Endodermal cell (in vitro differentiated cells): Measurements from ENCODE around the gene IQCK. TPM values are rescaled to one million over a fixed set of nuclear protein-coding genes. Genes with fewer than 3 reads are reported as not detected.

Experiments
- DNase-seq: peaks from one replicate; pipeline ENCODE4 v3.0.0-alpha.2; 2017
- H3K27ac ChIP-seq: 2 replicates; pipeline ENCODE4 v1.5.1; 2013; ENCODE audit warnings: mild to moderate bottlenecking, low read depth, low read length, moderate library complexity
- H3K27me3 ChIP-seq: 2 replicates; pipeline ENCODE4 v1.6.1; 2013; ENCODE audit warnings: mild to moderate bottlenecking, low read length, moderate library complexity; ENCODE audit not compliant: insufficient read depth, control insufficient read depth, poor library complexity, severe bottlenecking
- H3K36me3 ChIP-seq: 2 replicates; pipeline ENCODE4 v1.7.0; 2013; ENCODE audit warnings: mild to moderate bottlenecking, low read length, moderate library complexity; ENCODE audit not compliant: control insufficient read depth, insufficient read depth
- H3K4me1 ChIP-seq: one replicate; pipeline ENCODE4 v1.7.0; 2013; ENCODE audit warnings: low read length; ENCODE audit not compliant: control insufficient read depth, insufficient read depth
- H3K4me3 ChIP-seq: 2 replicates; pipeline ENCODE4 v1.5.1; 2013; ENCODE audit warnings: mild to moderate bottlenecking, low read length, moderate library complexity
- H3K9ac ChIP-seq: 2 replicates; pipeline ENCODE4 v1.6.1; 2013; ENCODE audit warnings: mild to moderate bottlenecking, low read length, moderate library complexity; ENCODE audit not compliant: poor library complexity, severe bottlenecking; ENCODE audit errors: extremely low read depth
- H3K9me3 ChIP-seq: 2 replicates; pipeline ENCODE4 v1.6.1; 2013; ENCODE audit warnings: mild to moderate bottlenecking, low read length, moderate library complexity; ENCODE audit not compliant: control insufficient read depth
- H3K27ac Mint-ChIP-seq: 2 replicates; pipeline ENCODE4 v1.8.0; 2020; ENCODE audit warnings: mixed read lengths
- H3K27me3 Mint-ChIP-seq: 2 replicates; pipeline ENCODE4 v1.8.0; 2021; ENCODE audit warnings: mild to moderate bottlenecking, mixed read lengths; ENCODE audit not compliant: insufficient read depth
- H3K36me3 Mint-ChIP-seq: 2 replicates; pipeline ENCODE4 v1.8.0; 2020; ENCODE audit warnings: low read depth, mixed read lengths
- H3K4me1 Mint-ChIP-seq: 2 replicates; pipeline ENCODE4 v1.8.0; 2020; ENCODE audit warnings: mixed read lengths
- H3K4me3 Mint-ChIP-seq: 2 replicates; pipeline ENCODE4 v1.8.0; 2020; ENCODE audit warnings: mild to moderate bottlenecking, moderate library complexity, mixed read lengths
- H3K9me3 Mint-ChIP-seq: 2 replicates; pipeline ENCODE4 v1.8.0; 2020; ENCODE audit warnings: mild to moderate bottlenecking, mixed read lengths
- CTCF ChIP-seq: fragments of 200-600 bp; sonication (generic); conservative IDR thresholded peaks from 2 replicates; pipeline ENCODE4 v1.5.0; 2021; ENCODE audit warnings: antibody characterized with exemption, mild to moderate bottlenecking
- WGBS, 2 experiments: methylation state at CpG; one replicate each; pipeline versions ENCODE4 v1.1.5 to v1.1.7; 2013; ENCODE audit warnings: missing lambda C conversion rate in 2 of 2, mixed read lengths in 1 of 2; ENCODE audit not compliant: insufficient coverage in 1 of 2, insufficient read length in 1 of 2; 5-methylcytosine and 5-hydroxymethylcytosine counted together
- total RNA-seq, 2 donors: library from RNA; stranded (reverse); fragmentation: NEBNext Ultra II Directional in 1 of 2; extraction: Animal tissue kit (Norgen Biotek cat#: 25700) in 1 of 2; gene quantifications; 2 replicates in 1 of 2; 3 replicates in 1 of 2; pipeline ENCODE4 v1.2.1, GENCODE V29; 2021

IQCK gene
- total RNA-seq, 2 donors from 2014 or later = 21.1 to 30.1 TPM

- H3K9ac ChIP-seq = no peak overlapping the region
- Mint-ChIP-seq H3K4me1 (peaks cover 20% of the 10 kb centered on the region), H3K4me3 (no peak overlapping the region), H3K36me3 (peaks cover 34% of the 10 kb centered on the region), H3K9me3 (no peaks in the 10 kb centered on the region), H3K27me3 (no peaks in the 10 kb centered on the region), H3K27ac (peak overlapping the region; percentile 30)
- H3K27ac ChIP-seq = no peak overlapping the region
- H3K9me3 ChIP-seq = no peaks in the 10 kb centered on the region
- no peak for DNase-seq
- H3K36me3 ChIP-seq = peaks cover 27% of the 10 kb centered on the region
- H3K4me3 ChIP-seq = no peak overlapping the region
- no peak for TF ChIP-seq CTCF
- H3K4me1 ChIP-seq = peaks cover 4% of the 10 kb centered on the region
- 78 to 96% methylated on average over 3 to 6 of the region's 6 CpGs for WGBS, 2 experiments
- H3K27me3 ChIP-seq = no peaks in the 10 kb centered on the region
Measured at GRCh38 chr16:19875900-19876299, 157.8 kb downstream of the IQCK start.

- H3K27ac ChIP-seq = no peak overlapping the region
- no peaks in the 10 kb centered on the region for H3K27me3 ChIP-seq
- peaks cover 26% of the 10 kb centered on the region for H3K36me3 ChIP-seq
- H3K4me1 ChIP-seq = peaks cover 4% of the 10 kb centered on the region
- H3K9ac ChIP-seq = no peak overlapping the region
- Mint-ChIP-seq H3K36me3 (peaks cover 34% of the 10 kb centered on the region), H3K9me3 (no peaks in the 10 kb centered on the region), H3K4me3 (no peak overlapping the region), H3K27me3 (no peaks in the 10 kb centered on the region), H3K27ac (peak overlapping the region; percentile 30), H3K4me1 (peaks cover 20% of the 10 kb centered on the region)
- no peak for TF ChIP-seq CTCF
- no peak overlapping the region for H3K4me3 ChIP-seq
- H3K9me3 ChIP-seq = no peaks in the 10 kb centered on the region
- DNase-seq = peak; percentile 63
- WGBS, 2 experiments = 83 to 88% methylated on average over 6 to 10 of the region's 10 CpGs
Measured at GRCh38 chr16:19876501-19877059, 158.5 kb downstream of the IQCK start.

- H3K4me1 ChIP-seq = peaks cover 12% of the 10 kb centered on the region
- peaks cover 20% of the 10 kb centered on the region for H3K36me3 ChIP-seq
- 91 to 95% methylated on average over 9 to 11 of the region's 11 CpGs for WGBS, 2 experiments
- no peaks in the 10 kb centered on the region for H3K27me3 ChIP-seq
- H3K4me1 Mint-ChIP-seq = peaks cover 35% of the 10 kb centered on the region
- no peak overlapping the region for H3K4me3 ChIP-seq
- no peak overlapping the region for H3K4me3 Mint-ChIP-seq
- peak overlapping the region; percentile 91 for H3K27ac Mint-ChIP-seq
- TF ChIP-seq CTCF = no peak
- no peaks in the 10 kb centered on the region for H3K27me3 Mint-ChIP-seq
- H3K27ac ChIP-seq = no peak overlapping the region
- no peak overlapping the region for H3K9ac ChIP-seq
- peaks cover 26% of the 10 kb centered on the region for H3K36me3 Mint-ChIP-seq
- no peak for DNase-seq
- no peaks in the 10 kb centered on the region for H3K9me3 ChIP-seq
- no peaks in the 10 kb centered on the region for H3K9me3 Mint-ChIP-seq
Measured at GRCh38 chr16:19878757-19879156, 160.7 kb downstream of the IQCK start.
